ENCODE data around the gene ABCB6.

The ABCB6 gene

GRCh38 chr2:219172231-219173154 is 46.3 kb downstream of the ABCB6 start:
- TF ChIP-seq ZNF274 (IDR thresholded peaks at IDR 0.05; ENCODE audit: low read depth, low read length) (no peak), SUZ12 (IDR thresholded peaks at IDR 0.05; ENCODE audit: extremely low read depth, insufficient read depth, insufficient read length) (no peak), YY1 (IDR thresholded peaks at IDR 0.05; ENCODE audit: insufficient read depth, insufficient read length) (no peak)
- Histone ChIP-seq H3K27me3 (ENCODE audit: insufficient read depth, insufficient read length) (no peaks in the 10 kb centered on the region), H3K9ac (ENCODE audit: insufficient read length, low read depth) (no peak overlapping the region)

GRCh38 chr2:219171231-219171651 is 47.5 kb downstream of the ABCB6 start:
- no peak overlapping the region for H3K4me3 ChIP-seq (ENCODE audit: insufficient read length, low read depth)
- H3K9ac ChIP-seq (ENCODE audit: insufficient read length, low read depth) = no peak overlapping the region
- H3K27me3 ChIP-seq (ENCODE audit: insufficient read depth, insufficient read length) = no peaks in the 10 kb centered on the region
- no peak for TF ChIP-seq YY1 (IDR thresholded peaks at IDR 0.05; ENCODE audit: insufficient read depth, insufficient read length)
- TF ChIP-seq SUZ12 (IDR thresholded peaks at IDR 0.05; ENCODE audit: extremely low read depth, insufficient read depth, insufficient read length) = no peak
- no peak for TF ChIP-seq ZNF274 (IDR thresholded peaks at IDR 0.05; ENCODE audit: low read depth, low read length)
- no peak for DNase-seq (ENCODE audit: low read depth, low spot score)
- peaks cover 37% of the 10 kb centered on the region for H3K36me3 ChIP-seq (ENCODE audit: insufficient read depth, insufficient read length, low read length)
- no peaks in the 10 kb centered on the region for H3K4me1 ChIP-seq (ENCODE audit: insufficient read depth, insufficient read length)
- no peaks in the 10 kb centered on the region for H3K9me3 ChIP-seq (ENCODE audit: insufficient read depth, low read length)

More at GRCh38 chr2:219172231-219173154, 46.3 kb downstream of the ABCB6 start:
- Histone ChIP-seq H3K36me3 (ENCODE audit: insufficient read depth, insufficient read length, low read length) (peaks cover 37% of the 10 kb centered on the region), H3K9me3 (ENCODE audit: insufficient read depth, low read length) (no peaks in the 10 kb centered on the region), H3K4me3 (ENCODE audit: insufficient read length, low read depth) (no peak overlapping the region), H3K4me1 (ENCODE audit: insufficient read depth, insufficient read length) (no peaks in the 10 kb centered on the region)
- DNase-seq (ENCODE audit: low read depth, low spot score) = no peak

- Histone ChIP-seq H3K36me3 (ENCODE audit: insufficient read depth, insufficient read length, low read length) (peaks cover 34% of the 10 kb centered on the region), H3K27me3 (ENCODE audit: insufficient read depth, insufficient read length) (no peaks in the 10 kb centered on the region), H3K9me3 (ENCODE audit: insufficient read depth, low read length) (no peaks in the 10 kb centered on the region), H3K4me1 (ENCODE audit: insufficient read depth, insufficient read length) (peaks cover 2% of the 10 kb centered on the region), H3K9ac (ENCODE audit: insufficient read length, low read depth) (no peak within 1 kb of the TSS), H3K4me3 (ENCODE audit: insufficient read length, low read depth) (no peak within 1 kb of the TSS)
- TF ChIP-seq ZNF274 (IDR thresholded peaks at IDR 0.05; ENCODE audit: low read depth, low read length) (no peak), SUZ12 (IDR thresholded peaks at IDR 0.05; ENCODE audit: extremely low read depth, insufficient read depth, insufficient read length) (no peak), YY1 (IDR thresholded peaks at IDR 0.05; ENCODE audit: insufficient read depth, insufficient read length) (no peak)
- DNase-seq (ENCODE audit: low read depth, low spot score) = no peak
Measured at GRCh38 chr2:219169930-219170654, 48.7 kb downstream of the ABCB6 start, which contains the start of gene SLC23A3. Gene SLC23A3 (minus strand): TSS chr2:219170029. CDS start chr2:219169984, 45 bp downstream.

- Histone ChIP-seq H3K9ac (ENCODE audit: insufficient read length, low read depth) (no peak overlapping the region), H3K4me1 (ENCODE audit: insufficient read depth, insufficient read length) (peaks cover 2% of the 10 kb centered on the region), H3K9me3 (ENCODE audit: insufficient read depth, low read length) (no peaks in the 10 kb centered on the region), H3K4me3 (ENCODE audit: insufficient read length, low read depth) (no peak overlapping the region), H3K27me3 (ENCODE audit: insufficient read depth, insufficient read length) (no peaks in the 10 kb centered on the region), H3K36me3 (ENCODE audit: insufficient read depth, insufficient read length, low read length) (peaks cover 23% of the 10 kb centered on the region)
- DNase-seq (ENCODE audit: low read depth, low spot score) = no peak
- TF ChIP-seq SUZ12 (IDR thresholded peaks at IDR 0.05; ENCODE audit: extremely low read depth, insufficient read depth, insufficient read length) (no peak), YY1 (IDR thresholded peaks at IDR 0.05; ENCODE audit: insufficient read depth, insufficient read length) (no peak), ZNF274 (IDR thresholded peaks at IDR 0.05; ENCODE audit: low read depth, low read length) (no peak)
Measured at GRCh38 chr2:219168932-219169331, 49.8 kb downstream of the ABCB6 start.

GRCh38 chr2:219168526-219168925 is 50.2 kb downstream of the ABCB6 start:
- TF ChIP-seq SUZ12 (IDR thresholded peaks at IDR 0.05; ENCODE audit: extremely low read depth, insufficient read depth, insufficient read length) (no peak), YY1 (IDR thresholded peaks at IDR 0.05; ENCODE audit: insufficient read depth, insufficient read length) (no peak), ZNF274 (IDR thresholded peaks at IDR 0.05; ENCODE audit: low read depth, low read length) (no peak)
- no peak overlapping the region for H3K9ac ChIP-seq (ENCODE audit: insufficient read length, low read depth)

GRCh38 chr2:219167997-219168396 is 50.8 kb downstream of the ABCB6 start:
- no peak overlapping the region for H3K4me3 ChIP-seq (ENCODE audit: insufficient read length, low read depth)
- no peak for DNase-seq (ENCODE audit: low read depth, low spot score)
- TF ChIP-seq ZNF274 (IDR thresholded peaks at IDR 0.05; ENCODE audit: low read depth, low read length) (no peak), YY1 (IDR thresholded peaks at IDR 0.05; ENCODE audit: insufficient read depth, insufficient read length) (no peak), SUZ12 (IDR thresholded peaks at IDR 0.05; ENCODE audit: extremely low read depth, insufficient read depth, insufficient read length) (no peak)
- no peaks in the 10 kb centered on the region for H3K27me3 ChIP-seq (ENCODE audit: insufficient read depth, insufficient read length)
- H3K36me3 ChIP-seq (ENCODE audit: insufficient read depth, insufficient read length, low read length) = peaks cover 14% of the 10 kb centered on the region
- H3K9ac ChIP-seq (ENCODE audit: insufficient read length, low read depth) = no peak overlapping the region
- peaks cover 2% of the 10 kb centered on the region for H3K4me1 ChIP-seq (ENCODE audit: insufficient read depth, insufficient read length)
- H3K9me3 ChIP-seq (ENCODE audit: insufficient read depth, low read length) = no peaks in the 10 kb centered on the region

More at GRCh38 chr2:219168526-219168925, 50.2 kb downstream of the ABCB6 start:
- Histone ChIP-seq H3K9me3 (ENCODE audit: insufficient read depth, low read length) (no peaks in the 10 kb centered on the region), H3K36me3 (ENCODE audit: insufficient read depth, insufficient read length, low read length) (peaks cover 19% of the 10 kb centered on the region), H3K4me1 (ENCODE audit: insufficient read depth, insufficient read length) (peaks cover 2% of the 10 kb centered on the region), H3K27me3 (ENCODE audit: insufficient read depth, insufficient read length) (no peaks in the 10 kb centered on the region), H3K4me3 (ENCODE audit: insufficient read length, low read depth) (no peak overlapping the region)
- DNase-seq (ENCODE audit: low read depth, low spot score) = no peak
